Muscle layer of duodenum (tissue), 2 donors: ENCODE results near the gene DNAJB5.

Source experiments
- H3K27ac ChIP-seq: one replicate; pipeline ENCODE4 v1.7.0; 2013; ENCODE audit warnings: mild to moderate bottlenecking, low read length
- H3K27me3 ChIP-seq: one replicate; pipeline ENCODE4 v1.7.0; 2013; ENCODE audit warnings: low read depth, mild to moderate bottlenecking, control low read depth, low read length
- H3K36me3 ChIP-seq, 2 donors: one replicate each; pipeline ENCODE4 v1.7.0; 2013; ENCODE audit warnings: low read length in 2 of 2, control low read depth in 1 of 2, mild to moderate bottlenecking in 1 of 2; ENCODE audit not compliant: insufficient read depth in 2 of 2, control insufficient read depth in 1 of 2
- H3K4me1 ChIP-seq, 2 donors: one replicate each; pipeline ENCODE4 v1.7.0; 2013; ENCODE audit warnings: low read length in 2 of 2, mild to moderate bottlenecking in 2 of 2, control low read depth in 1 of 2, moderate library complexity in 1 of 2; ENCODE audit not compliant: insufficient read depth in 2 of 2, control insufficient read depth in 1 of 2
- H3K4me3 ChIP-seq, 2 donors: one replicate each; pipeline ENCODE4 v1.7.0; 2013; ENCODE audit warnings: low read length in 2 of 2, low read depth in 1 of 2, mild to moderate bottlenecking in 1 of 2
- H3K9me3 ChIP-seq, 2 donors: one replicate each; pipeline ENCODE4 v1.7.0; 2013; ENCODE audit warnings: low read length in 2 of 2, control low read depth in 1 of 2, mild to moderate bottlenecking in 1 of 2; ENCODE audit not compliant: control insufficient read depth in 1 of 2
- donor health status: healthy.

Gene DNAJB5

DNA sequence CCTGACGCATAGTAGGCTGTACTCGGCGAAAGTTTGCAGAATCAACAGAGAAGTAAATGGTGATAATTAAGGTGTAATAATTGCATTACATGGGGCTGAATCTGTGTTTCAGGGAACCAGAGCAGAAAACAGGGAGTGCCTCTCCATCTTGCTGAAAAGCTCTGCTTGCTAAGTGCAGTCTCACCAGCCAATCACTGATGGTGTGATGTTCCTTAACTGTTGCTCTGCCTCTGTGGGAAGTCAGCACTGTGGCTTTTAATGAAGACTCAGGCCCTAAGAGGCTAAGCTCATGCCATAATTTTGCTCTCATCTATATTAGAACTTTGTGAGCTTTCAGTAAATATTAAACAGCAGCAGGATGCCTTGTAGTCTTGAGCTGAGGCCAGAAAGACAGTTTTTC, 27.0 kb upstream of the DNAJB5 start:
- Histone ChIP-seq H3K4me3 (no peak overlapping the region), H3K36me3 (no peaks in the 10 kb centered on the region), H3K27me3 (peaks cover 13% of the 10 kb centered on the region)

DNA sequence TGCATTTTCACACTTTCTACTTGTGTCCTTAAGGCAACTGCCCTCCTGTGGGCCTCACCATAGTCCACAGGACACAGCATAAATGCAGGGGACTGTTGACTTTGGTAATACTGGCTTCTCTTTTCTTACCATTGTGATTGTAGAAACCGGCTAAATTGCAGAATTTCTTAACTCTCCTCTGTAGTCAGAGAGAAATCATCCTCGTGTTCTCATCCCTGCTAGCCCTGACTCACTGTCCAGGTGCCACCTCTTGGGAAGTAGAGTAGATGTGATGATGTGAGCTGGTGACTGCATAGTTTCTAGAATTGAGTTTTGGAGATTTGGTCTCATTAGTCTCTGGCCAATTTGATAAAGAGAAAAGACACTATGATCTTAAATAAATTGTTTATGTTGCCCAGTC, 26.0 kb upstream of the DNAJB5 start:
- peaks cover 0 to 1% of the 10 kb centered on the region in 2 donors for H3K4me1 ChIP-seq
- no peaks in the 10 kb centered on the region for H3K36me3 ChIP-seq
- H3K4me3 ChIP-seq: no peak overlapping the region
- H3K27ac ChIP-seq: no peak overlapping the region
- no peaks in the 10 kb centered on the region for H3K9me3 ChIP-seq
- H3K27me3 ChIP-seq: peaks cover 10% of the 10 kb centered on the region

More for the DNA sequence above, 27.0 kb upstream of the DNAJB5 start:
- no peak overlapping the region for H3K27ac ChIP-seq
- H3K9me3 ChIP-seq: no peaks in the 10 kb centered on the region
- H3K4me1 ChIP-seq: peaks cover 0 to 7% of the 10 kb centered on the region in 2 donors

DNA sequence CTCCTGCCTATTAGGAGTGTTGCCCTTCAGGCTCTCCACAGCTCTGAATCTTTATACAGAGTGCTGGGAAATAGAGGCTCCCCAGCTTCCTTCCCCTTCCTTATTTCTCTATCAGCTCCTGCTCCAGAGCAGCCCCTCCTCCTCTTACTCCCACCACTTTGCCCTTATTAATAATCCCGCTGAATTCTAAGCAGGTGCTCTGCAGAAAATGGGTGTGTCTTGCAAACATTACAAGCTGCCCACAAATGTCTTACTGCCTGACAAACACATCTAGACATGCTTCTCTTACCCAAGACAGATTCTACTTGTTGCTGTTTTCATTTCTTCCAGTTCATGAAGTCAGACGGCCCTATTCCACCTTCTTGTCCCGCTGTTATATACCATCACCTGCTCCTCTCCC, 25.1 kb upstream of the DNAJB5 start:
- Histone ChIP-seq H3K27me3 (peaks cover 4% of the 10 kb centered on the region), H3K27ac (no peak overlapping the region)

DNA sequence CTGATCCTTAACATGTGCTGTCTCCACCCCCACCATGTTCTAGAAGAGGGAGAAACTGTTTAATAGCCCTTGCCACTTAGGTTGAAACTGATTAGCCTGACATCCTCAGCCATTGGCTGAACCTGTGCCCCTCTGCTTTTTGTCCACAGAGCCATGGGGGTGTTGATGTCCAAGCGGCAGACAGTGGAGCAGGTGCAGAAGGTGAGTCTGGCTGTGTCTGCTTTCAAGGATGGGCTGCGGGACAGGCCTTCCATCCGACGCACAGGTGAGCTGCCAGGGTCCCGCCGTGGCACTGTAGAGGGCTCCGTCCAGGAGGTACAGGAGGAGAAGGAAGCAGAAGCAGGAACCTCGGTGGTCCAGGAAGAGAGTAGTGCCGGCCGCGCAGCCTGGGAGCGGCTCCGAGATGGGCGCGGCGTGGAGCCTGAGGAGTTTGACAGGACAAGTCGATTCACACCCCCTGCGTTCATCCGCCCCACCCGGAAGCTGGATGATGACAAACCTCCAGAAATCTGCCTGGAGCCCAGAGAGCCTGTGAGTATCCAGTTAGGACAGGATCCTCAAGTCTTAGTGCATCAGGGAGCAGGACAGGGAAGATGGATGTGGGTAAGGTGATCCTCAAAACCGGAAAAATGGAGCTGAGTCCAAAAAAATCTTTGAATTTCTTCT, 18.3 kb upstream of the DNAJB5 start:
- Histone ChIP-seq H3K9me3 (no peaks in the 10 kb centered on the region), H3K36me3 (no peaks in the 10 kb centered on the region), H3K4me3 (no peak overlapping the region), H3K27me3 (no peaks in the 10 kb centered on the region), H3K27ac (no peak overlapping the region), H3K4me1 (no peaks in the 10 kb centered on the region)

More for the DNA sequence above, 25.1 kb upstream of the DNAJB5 start:
- Histone ChIP-seq H3K36me3 (no peaks in the 10 kb centered on the region), H3K4me3 (no peak overlapping the region), H3K9me3 (no peaks in the 10 kb centered on the region), H3K4me1 (no peaks in the 10 kb centered on the region)

DNA sequence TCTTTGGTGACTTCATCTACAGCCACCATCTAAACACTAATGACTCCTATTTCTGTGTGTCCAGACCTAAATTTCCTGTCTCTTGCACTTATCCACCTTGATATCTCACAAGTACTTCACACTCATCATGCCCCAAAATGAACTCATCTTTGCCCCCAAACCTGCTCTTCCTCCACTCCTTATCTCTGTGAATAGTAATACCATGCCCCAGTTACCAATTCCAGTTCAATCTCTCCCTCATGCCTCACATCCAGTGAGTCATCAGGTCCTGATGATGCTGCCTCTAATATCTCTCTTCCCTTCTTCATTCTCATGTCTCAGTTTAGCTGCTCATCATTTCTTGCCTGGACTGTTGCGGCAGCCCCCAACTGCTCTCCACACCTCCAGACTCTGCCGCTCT, 14.9 kb upstream of the DNAJB5 start:
- H3K4me1 ChIP-seq: no peaks in the 10 kb centered on the region
- no peak overlapping the region for H3K27ac ChIP-seq
- H3K27me3 ChIP-seq: no peaks in the 10 kb centered on the region
- H3K36me3 ChIP-seq: no peaks in the 10 kb centered on the region
- H3K9me3 ChIP-seq: no peaks in the 10 kb centered on the region
- H3K4me3 ChIP-seq: no peak overlapping the region

DNA sequence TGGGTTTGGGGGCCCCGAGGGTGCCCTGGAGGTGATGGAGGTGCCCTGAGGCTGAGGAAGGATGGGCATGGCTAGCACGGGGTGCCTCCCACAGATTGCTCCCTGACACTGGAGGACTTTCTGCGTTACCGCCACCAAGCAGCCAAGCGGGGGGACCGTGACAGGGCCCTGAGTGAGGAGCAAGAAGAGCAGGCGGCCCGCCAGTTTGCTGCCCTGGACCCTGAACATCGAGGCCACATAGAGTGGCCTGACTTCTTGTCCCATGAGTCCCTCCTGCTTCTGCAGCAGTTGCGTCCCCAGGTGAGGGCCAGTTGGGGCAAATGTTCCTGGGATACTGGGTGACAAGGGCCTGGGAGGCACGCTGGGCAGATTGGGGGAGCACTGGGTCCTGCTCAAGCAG, 13.1 kb upstream of the DNAJB5 start:
- H3K36me3 ChIP-seq: no peaks in the 10 kb centered on the region
- H3K4me3 ChIP-seq: no peak overlapping the region
- H3K27me3 ChIP-seq: no peaks in the 10 kb centered on the region
- no peaks in the 10 kb centered on the region for H3K4me1 ChIP-seq
- H3K9me3 ChIP-seq: no peaks in the 10 kb centered on the region
- no peak overlapping the region for H3K27ac ChIP-seq

DNA sequence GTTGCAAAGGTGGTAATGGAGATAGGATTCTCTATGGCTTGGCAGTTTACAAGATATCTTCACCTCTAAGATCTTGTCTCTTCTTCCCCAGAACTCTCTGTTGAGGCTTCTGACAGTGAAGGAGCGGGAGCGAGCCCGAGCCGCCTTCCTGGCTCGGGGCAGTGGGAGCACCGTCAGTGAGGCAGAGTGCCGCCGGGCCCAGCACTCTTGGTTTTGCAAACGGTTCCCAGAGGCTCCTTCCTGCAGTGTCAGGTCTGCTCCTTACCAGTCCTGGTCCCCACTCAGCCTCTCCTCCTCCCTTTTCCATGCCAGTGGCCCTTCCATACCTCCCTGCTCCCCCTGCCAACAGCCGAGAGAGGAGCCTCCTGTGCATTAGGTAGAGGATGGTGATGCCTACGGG, 12.6 kb upstream of the DNAJB5 start:
- Histone ChIP-seq H3K4me3 (no peak overlapping the region), H3K27ac (no peak overlapping the region), H3K9me3 (no peaks in the 10 kb centered on the region), H3K36me3 (no peaks in the 10 kb centered on the region), H3K27me3 (no peaks in the 10 kb centered on the region), H3K4me1 (no peaks in the 10 kb centered on the region)

DNA sequence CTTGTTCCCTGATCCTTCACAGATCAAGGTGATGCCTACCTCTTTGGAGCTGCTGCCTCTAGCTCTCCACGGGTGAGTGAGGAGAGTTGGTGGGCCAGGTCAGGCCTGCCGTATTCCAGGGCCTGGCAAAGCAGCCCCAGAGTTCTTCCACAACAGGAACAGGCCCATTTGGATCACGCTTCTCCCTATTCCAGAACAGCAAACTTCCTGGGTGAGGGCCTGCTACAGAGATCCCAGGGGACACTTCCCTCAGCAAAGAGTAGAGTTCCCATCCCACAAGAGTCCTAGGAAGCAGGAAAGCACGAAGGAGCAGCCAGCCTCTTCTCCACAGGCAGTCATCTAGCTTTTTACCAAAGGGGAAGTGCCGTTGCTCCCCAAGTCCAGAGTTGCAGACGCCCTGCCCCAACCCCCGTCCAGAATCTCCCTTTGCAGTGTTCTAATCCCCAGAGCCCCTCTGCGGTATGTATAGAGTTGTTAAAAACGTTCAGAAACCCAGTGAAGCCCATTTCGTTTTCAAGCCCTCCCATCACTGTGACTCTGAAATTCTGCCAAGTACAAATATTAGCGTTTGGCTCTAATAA, 9.3 kb upstream of the DNAJB5 start:
- H3K27me3 ChIP-seq: no peaks in the 10 kb centered on the region
- no peaks in the 10 kb centered on the region for H3K9me3 ChIP-seq
- no peaks in the 10 kb centered on the region for H3K4me1 ChIP-seq
- no peak overlapping the region for H3K4me3 ChIP-seq
- H3K27ac ChIP-seq: no peak overlapping the region
- H3K36me3 ChIP-seq: no peaks in the 10 kb centered on the region

DNA sequence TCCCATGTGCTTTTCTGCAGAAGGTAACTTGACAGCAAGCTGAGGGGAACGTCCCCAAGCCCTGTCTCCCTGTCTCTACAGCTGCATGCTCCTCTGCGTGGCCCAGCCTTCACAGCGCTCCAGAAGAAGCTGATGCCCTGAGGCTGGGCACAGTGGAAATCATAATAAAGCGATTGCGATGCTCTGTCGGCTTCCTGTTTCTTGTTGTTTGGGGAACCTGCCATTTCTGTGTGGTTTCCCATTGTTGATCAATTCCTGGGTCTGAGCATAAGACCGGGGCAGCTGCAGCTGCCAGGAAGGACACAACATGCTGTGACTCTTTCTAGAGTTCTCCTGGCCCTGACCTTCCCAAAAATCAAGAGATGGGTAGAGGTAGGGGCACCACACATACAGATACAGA, 7.2 kb upstream of the DNAJB5 start:
- H3K27me3 ChIP-seq: no peaks in the 10 kb centered on the region
- no peaks in the 10 kb centered on the region for H3K36me3 ChIP-seq
- no peaks in the 10 kb centered on the region for H3K4me1 ChIP-seq
- no peak overlapping the region for H3K27ac ChIP-seq
- H3K9me3 ChIP-seq: no peaks in the 10 kb centered on the region
- H3K4me3 ChIP-seq: no peak overlapping the region

DNA sequence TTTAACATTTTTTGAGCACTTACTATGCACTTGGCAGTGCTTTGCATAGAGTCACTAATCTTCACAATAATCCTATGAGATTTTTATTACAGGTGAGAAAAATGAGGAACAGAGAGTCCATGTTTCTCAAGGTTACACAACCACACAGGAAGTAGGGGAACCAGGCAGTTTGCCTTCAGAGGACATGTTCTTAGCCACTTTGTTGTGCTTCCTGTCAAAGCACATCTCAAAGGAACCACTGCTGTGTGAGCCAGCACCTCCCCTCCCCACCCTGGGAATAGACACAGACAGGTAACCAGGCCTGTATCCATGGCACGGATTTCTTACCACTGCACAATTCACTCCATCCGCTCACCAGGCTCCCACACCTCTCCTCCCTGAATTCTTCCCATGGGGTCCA, 6.3 kb upstream of the DNAJB5 start:
- H3K27ac ChIP-seq: no peak overlapping the region
- no peaks in the 10 kb centered on the region for H3K27me3 ChIP-seq
- H3K4me3 ChIP-seq: no peak overlapping the region
- H3K4me1 ChIP-seq: peaks cover 0 to 1% of the 10 kb centered on the region in 2 donors
- H3K9me3 ChIP-seq: no peaks in the 10 kb centered on the region
- no peaks in the 10 kb centered on the region for H3K36me3 ChIP-seq

DNA sequence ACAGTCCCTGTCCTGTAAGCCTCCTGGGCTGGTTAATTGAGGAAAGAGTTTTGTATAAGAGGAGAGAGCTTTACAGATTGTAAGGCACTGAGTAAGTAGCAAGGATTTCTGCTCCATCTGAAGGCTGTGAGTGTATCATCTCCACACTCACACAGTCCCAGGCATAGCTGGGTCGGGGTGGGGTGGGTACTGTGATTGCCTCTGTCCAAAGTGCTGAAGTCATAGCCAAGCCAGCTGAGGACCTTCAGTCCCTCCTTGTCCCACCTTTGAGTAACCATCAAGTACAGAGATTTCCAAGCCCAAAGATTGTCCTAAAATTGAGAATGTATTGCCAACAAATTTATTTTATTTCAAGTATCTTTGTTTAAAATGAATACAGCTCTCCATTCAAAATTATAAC, 5.5 kb upstream of the DNAJB5 start:
- no peaks in the 10 kb centered on the region for H3K36me3 ChIP-seq

More for the DNA sequence above, 5.5 kb upstream of the DNAJB5 start:
- H3K9me3 ChIP-seq: no peaks in the 10 kb centered on the region
- no peak overlapping the region for H3K27ac ChIP-seq
- peaks cover 0 to 7% of the 10 kb centered on the region in 2 donors for H3K4me1 ChIP-seq
- H3K4me3 ChIP-seq: no peak overlapping the region
- no peaks in the 10 kb centered on the region for H3K27me3 ChIP-seq
